Gastroesophageal sphincter (tissue), 4 donors: ENCODE measurements around the gene TMEM217. TPM values are rescaled to one million over a fixed set of nuclear protein-coding genes. Genes with fewer than 3 reads are reported as not detected.

Source experiments
- ATAC-seq: fragments of 150-250 bp; one replicate; pipeline ENCODE4 v1.9.1; 2016; ENCODE audit warnings: mild to moderate bottlenecking, moderate library complexity
- H3K27ac ChIP-seq, 4 donors: fragments of 200-600 bp; sonication (generic) in 3 of 4; 1 replicate in 3 of 4; 2 replicates in 1 of 4; pipeline ENCODE4 v1.5.1; 2016 to 2019
- H3K27me3 ChIP-seq: fragments of 200-600 bp; sonication (generic); one replicate; pipeline ENCODE4 v1.5.1; 2019
- H3K36me3 ChIP-seq, 2 donors: fragments of 200-600 bp; sonication (generic); one replicate each; pipeline ENCODE4 v1.5.1; 2019; ENCODE audit warnings: control low read depth in 1 of 2
- H3K4me1 ChIP-seq, 3 donors: fragments of 200-600 bp; sonication (generic); 1 replicate in 2 of 3; 2 replicates in 1 of 3; pipeline ENCODE4 v1.5.1; 2016 to 2019; ENCODE audit warnings: control low read depth in 2 of 3
- H3K4me3 ChIP-seq, 2 donors: fragments of 200-600 bp; sonication (generic); one replicate each; pipeline ENCODE4 v1.5.1; 2019; ENCODE audit warnings: mild to moderate bottlenecking in 1 of 2, moderate library complexity in 1 of 2
- H3K9me3 ChIP-seq, 3 donors: fragments of 200-600 bp; sonication (generic); one replicate each; pipeline ENCODE4 v1.5.1; 2017 to 2019; ENCODE audit warnings: control low read depth in 2 of 3
- EP300 ChIP-seq: sonication (generic); formaldehyde crosslinking; IDR thresholded peaks from one replicate; pipeline ENCODE4 v1.6.1; 2017; ENCODE audit warnings: antibody characterized with exemption, mild to moderate bottlenecking
- POLR2A ChIP-seq, 2 donors: fragments of 450-650 bp; IDR thresholded peaks; one replicate each; pipeline ENCODE4 v1.6.1; 2017; ENCODE audit warnings: antibody characterized with exemption in 2 of 2, mild to moderate bottlenecking in 2 of 2, moderate library complexity in 1 of 2
- POLR2AphosphoS5 ChIP-seq: sonication (generic); formaldehyde crosslinking; IDR thresholded peaks from one replicate; pipeline ENCODE4 v1.6.1; 2017; ENCODE audit warnings: antibody characterized with exemption
- WGBS, 2 donors: methylation state at CpG; one replicate each; pipeline ENCODE4 v1.1.5; 2018; ENCODE audit warnings: low coverage in 1 of 2; 5-methylcytosine and 5-hydroxymethylcytosine counted together
- total RNA-seq, 4 donors: library from RNA; depleted of rRNA; stranded (reverse); fragments of >200 nt; gene quantifications; one replicate each; pipeline ENCODE4 v1.1.0, GENCODE V29; 2016
- TF ChIP-seq, protein P1 (sequence below), 4 experiments: fragments of 200-600 bp in 2 of 4; fragments of 450-650 bp in 2 of 4; sonication (generic) in 1 of 4; IDR thresholded peaks; one replicate each; pipeline ENCODE4 v1.5.1; 2017 to 2019; ENCODE audit warnings: antibody characterized with exemption in 4 of 4, mild to moderate bottlenecking in 2 of 4, moderate library complexity in 2 of 4

Gene TMEM217
- total RNA-seq, 4 donors from 2014 or later: 0.40 TPM; not detected in 3

DNA sequence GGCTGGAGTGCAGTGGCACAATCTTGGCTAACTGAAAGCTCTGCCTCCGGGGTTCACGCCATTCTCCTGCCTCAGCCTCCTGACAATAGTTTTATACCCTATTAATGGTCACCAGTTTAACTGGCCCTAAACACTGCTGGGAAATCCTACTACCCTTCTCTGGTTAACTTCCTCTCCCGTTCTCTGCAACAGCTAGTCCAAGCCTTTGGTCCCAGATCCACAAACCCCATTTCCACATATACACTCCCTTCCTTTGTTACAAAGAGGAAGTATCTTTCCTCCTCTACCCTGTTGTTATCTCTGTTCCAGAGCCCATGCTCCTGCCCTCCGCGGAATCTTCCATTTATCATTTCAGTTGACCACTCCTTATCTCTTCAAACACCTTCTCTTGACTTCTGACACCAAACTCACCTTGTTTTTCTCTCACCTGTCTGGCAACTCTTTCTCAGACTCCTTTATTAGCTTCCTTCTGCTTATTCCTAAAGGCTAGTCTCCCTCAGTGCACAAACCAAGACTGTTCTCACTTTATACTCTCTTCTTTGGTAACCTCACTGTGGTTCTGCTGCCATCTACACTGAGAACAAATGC is 25.4 kb downstream of the TMEM217 start:
- Histone ChIP-seq H3K27me3 (no peaks in the 10 kb centered on the region), H3K4me3 (no peak overlapping the region), H3K36me3 (no peaks in the 10 kb centered on the region), H3K4me1 (no peaks in the 10 kb centered on the region), H3K9me3 (no peaks in the 10 kb centered on the region), H3K27ac (no peak overlapping the region)
- WGBS, 2 donors: 61 to 80% methylated on average over 5 of the region's 5 CpGs
- no peak for ATAC-seq
- TF ChIP-seq, protein P1, sequence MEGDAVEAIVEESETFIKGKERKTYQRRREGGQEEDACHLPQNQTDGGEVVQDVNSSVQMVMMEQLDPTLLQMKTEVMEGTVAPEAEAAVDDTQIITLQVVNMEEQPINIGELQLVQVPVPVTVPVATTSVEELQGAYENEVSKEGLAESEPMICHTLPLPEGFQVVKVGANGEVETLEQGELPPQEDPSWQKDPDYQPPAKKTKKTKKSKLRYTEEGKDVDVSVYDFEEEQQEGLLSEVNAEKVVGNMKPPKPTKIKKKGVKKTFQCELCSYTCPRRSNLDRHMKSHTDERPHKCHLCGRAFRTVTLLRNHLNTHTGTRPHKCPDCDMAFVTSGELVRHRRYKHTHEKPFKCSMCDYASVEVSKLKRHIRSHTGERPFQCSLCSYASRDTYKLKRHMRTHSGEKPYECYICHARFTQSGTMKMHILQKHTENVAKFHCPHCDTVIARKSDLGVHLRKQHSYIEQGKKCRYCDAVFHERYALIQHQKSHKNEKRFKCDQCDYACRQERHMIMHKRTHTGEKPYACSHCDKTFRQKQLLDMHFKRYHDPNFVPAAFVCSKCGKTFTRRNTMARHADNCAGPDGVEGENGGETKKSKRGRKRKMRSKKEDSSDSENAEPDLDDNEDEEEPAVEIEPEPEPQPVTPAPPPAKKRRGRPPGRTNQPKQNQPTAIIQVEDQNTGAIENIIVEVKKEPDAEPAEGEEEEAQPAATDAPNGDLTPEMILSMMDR (IDR thresholded peaks at IDR 0.05): no peak
- TF ChIP-seq EP300 (no peak), POLR2AphosphoS5 (no peak), POLR2A (IDR thresholded peaks at IDR 0.05) (no peak)

DNA sequence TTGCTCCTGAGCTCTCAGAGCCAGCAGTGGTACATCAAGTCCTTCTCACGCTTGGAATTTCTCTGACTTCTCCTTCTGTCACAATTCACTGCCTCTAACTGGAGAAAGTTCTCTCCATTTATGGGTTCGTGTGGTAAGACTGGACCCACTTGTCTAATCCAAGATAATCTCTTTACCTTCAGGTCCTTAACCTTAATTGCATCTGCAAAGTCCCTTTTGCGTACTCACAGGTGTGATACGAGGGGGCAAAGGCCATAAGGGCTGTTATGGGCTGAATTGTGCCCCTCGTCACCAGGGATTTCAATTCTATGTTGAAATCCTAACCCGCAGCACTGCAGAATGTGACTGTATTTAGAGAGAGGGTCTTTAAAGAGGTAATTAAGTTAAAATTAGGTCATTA is 27.8 kb downstream of the TMEM217 start:
- no peak overlapping the region for H3K4me3 ChIP-seq
- no peak for ATAC-seq
- H3K36me3 ChIP-seq: no peaks in the 10 kb centered on the region
- H3K27me3 ChIP-seq: no peaks in the 10 kb centered on the region
- WGBS, 2 donors: 86 to 92% methylated on average over 2 to 6 of the region's 6 CpGs
- no peaks in the 10 kb centered on the region for H3K9me3 ChIP-seq
- H3K27ac ChIP-seq: no peak overlapping the region
- no peak for TF ChIP-seq POLR2A (IDR thresholded peaks at IDR 0.05)
- no peaks in the 10 kb centered on the region for H3K4me1 ChIP-seq

DNA sequence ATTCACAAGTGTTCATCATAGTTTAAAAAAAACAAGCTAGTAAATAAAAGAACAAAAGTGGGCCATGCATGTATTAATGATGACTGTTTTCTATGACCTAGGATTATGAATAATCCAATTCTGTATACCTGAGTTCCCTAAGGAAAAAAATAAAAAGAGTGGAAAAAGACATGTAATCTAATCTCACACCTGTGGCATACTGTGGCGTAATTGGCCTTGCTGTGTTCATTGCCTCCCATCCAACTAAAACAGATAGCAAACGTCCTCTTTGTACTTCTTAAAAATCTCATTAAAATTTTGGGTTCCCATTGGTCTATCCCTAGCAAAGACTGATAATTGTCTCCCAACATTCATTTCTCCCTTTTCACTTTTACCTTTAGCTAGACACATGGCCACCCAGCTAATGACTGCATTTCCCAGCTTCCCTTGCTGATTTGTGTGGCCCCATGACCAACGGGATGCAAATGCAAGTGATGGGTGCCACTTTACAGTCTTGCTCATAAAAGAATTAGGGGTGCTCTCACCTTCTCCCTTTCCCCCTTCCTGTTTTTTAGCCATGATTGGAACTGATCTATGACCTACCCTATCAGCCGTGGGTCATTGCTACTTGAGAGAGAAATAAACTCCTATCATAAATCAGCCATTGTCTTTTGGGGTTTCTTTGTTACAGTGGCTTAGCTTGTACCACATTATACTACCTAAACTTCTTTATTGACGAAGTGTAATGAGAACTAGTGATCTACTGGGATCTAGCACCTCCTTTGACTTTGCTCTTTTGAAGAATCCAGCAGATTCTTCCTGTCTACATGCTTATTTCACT is 32.4 kb downstream of the TMEM217 start:
- no peak for ATAC-seq
- Histone ChIP-seq H3K9me3 (no peaks in the 10 kb centered on the region), H3K27me3 (no peaks in the 10 kb centered on the region), H3K27ac (no peak overlapping the region), H3K4me1 (peaks cover 0 to 17% (median 5%) of the 10 kb centered on the region in 3 donors), H3K36me3 (no peaks in the 10 kb centered on the region), H3K4me3 (no peak overlapping the region)
- WGBS, 2 donors: 67 to 85% methylated on average over 4 to 5 of the region's 5 CpGs
- TF ChIP-seq, protein P1 (IDR thresholded peaks at IDR 0.05): no peak
- TF ChIP-seq EP300: no peak
- TF ChIP-seq POLR2A (IDR thresholded peaks at IDR 0.05): no peak
- TF ChIP-seq POLR2AphosphoS5: no peak

DNA sequence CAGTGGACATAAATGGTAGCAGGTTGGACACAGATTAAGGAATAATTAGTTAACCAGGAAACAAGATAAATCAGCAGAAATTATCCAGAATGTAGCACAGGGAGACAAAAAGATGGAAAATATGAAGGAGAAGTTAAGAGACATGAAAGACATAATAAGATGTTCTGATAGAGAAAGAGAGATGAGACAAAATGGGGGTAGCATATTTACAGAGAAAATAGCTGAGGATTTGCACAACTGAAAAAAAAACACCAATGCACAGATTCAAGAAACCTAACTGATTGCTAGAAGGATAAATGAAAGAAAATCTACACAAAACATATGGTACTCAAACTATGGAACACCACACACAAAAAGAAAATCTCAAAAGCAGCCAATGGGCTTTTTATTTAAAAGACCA is 35.0 kb downstream of the TMEM217 start:
- H3K36me3 ChIP-seq: no peaks in the 10 kb centered on the region
- peak overlapping the region in 1 of 2 donors; percentile 67 for H3K4me3 ChIP-seq
- peaks cover 0 to 17% (median 5%) of the 10 kb centered on the region in 3 donors for H3K4me1 ChIP-seq
- no peak for ATAC-seq
- no peaks in the 10 kb centered on the region for H3K27me3 ChIP-seq
- H3K27ac ChIP-seq: peak overlapping the region in 1 of 4 donors; percentile 61
- TF ChIP-seq POLR2AphosphoS5 (no peak), EP300 (no peak), POLR2A (IDR thresholded peaks at IDR 0.05) (no peak)
- TF ChIP-seq, protein P1 (IDR thresholded peaks at IDR 0.05): no peak
- H3K9me3 ChIP-seq: no peaks in the 10 kb centered on the region

DNA sequence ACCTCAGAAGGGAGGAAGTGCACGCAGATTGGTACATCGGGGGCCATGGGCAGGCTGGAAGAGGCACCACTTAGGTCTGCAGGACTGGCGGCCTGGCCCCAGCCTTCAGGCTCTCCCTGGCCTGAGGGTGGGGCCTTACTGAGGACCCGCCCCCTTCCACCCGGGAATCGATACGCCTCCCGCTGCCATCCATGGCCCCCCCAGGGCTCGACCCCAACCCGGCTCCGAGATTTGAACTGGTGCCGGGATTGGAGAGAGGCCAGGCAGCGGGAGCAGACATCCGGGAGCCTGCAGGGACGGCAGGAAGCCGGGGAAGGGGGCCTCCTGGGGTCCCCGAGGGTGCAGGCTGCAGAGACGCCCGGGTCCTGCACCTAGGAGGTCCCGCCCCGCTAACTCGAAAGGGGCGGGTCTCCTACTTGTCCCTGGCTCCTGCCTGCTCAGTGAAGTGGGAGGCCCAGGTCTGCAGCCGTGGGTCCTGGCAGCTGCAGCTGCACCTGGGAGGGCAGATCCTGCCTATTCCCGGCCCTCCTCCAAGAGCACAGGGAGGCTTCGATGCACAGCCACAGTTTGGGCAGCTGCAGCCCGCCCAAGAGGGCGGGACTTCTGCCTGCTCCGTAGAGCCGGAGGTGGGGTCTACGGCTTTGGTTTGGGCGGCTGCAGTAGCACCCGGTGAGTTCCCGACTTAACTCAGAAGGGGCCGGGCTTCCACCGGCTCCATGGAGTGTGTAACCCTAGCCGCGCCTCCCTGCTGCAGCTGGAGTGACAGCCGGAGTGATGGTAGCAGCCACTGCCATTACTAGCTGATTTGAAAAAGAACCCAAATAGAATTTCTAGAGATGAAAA is 35.6 kb downstream of the TMEM217 start:
- H3K36me3 ChIP-seq: no peaks in the 10 kb centered on the region
- WGBS, 2 donors: 0% methylated on average over 2 of the region's 39 CpGs; no CpG with 5 or more reads in 1 of the 2 donors
- H3K9me3 ChIP-seq: no peaks in the 10 kb centered on the region
- H3K4me1 ChIP-seq: peaks cover 0 to 17% (median 5%) of the 10 kb centered on the region in 3 donors
- TF ChIP-seq, protein P1 (IDR thresholded peaks at IDR 0.05): peak in 1 of 4 experiments; percentile 6
- no peak for TF ChIP-seq POLR2A (IDR thresholded peaks at IDR 0.05)
- H3K4me3 ChIP-seq: peak overlapping the region; percentile 46 to 67
- peak overlapping the region in 1 of 4 donors; percentile 61 for H3K27ac ChIP-seq
- no peaks in the 10 kb centered on the region for H3K27me3 ChIP-seq
- peak; percentile 92 for ATAC-seq
